Adrenal gland (tissue), 19 donors: ENCODE results near the gene SYT6. TPM values are rescaled to one million over a fixed set of nuclear protein-coding genes. Genes with fewer than 3 reads are reported as not detected.
A peak's percentile ranks its signal among the peaks of the same experiment; 100 is the strongest.

Experiments
- DNase-seq, 7 donors: peaks; one replicate each; pipeline ENCODE4 v3.0.0-alpha.2; 2019 to 2020
- H3K27ac ChIP-seq, 5 donors: fragments of 200-600 bp; sonication (generic) in 4 of 5; 1 replicate in 3 of 5; 2 replicates in 2 of 5; pipeline versions ENCODE4 v1.5.1 to v1.8.0; 2016 to 2020; ENCODE audit warnings: mild to moderate bottlenecking in 1 of 5
- H3K27me3 ChIP-seq: fragments of 200-600 bp; 2 replicates; pipeline ENCODE4 v1.8.0; 2021
- H3K36me3 ChIP-seq, 2 donors: fragments of 200-600 bp; replicated peaks in 1 of 2; 1 replicate in 1 of 2; 2 replicates in 1 of 2; pipeline versions ENCODE4 v1.5.1 to v1.8.0; 2018 to 2022
- H3K4me1 ChIP-seq, 2 donors: fragments of 200-600 bp; replicated peaks in 1 of 2; 1 replicate in 1 of 2; 2 replicates in 1 of 2; pipeline versions ENCODE4 v1.5.1 to v1.8.0; 2018 to 2021
- H3K4me3 ChIP-seq, 4 donors: fragments of 200-600 bp; sonication (generic) in 3 of 4; one replicate each; pipeline ENCODE4 v1.5.1; 2016 to 2018
- H3K9me3 ChIP-seq, 3 donors: fragments of 200-600 bp; sonication (generic) in 1 of 3; replicated peaks in 1 of 3; 1 replicate in 2 of 3; 2 replicates in 1 of 3; pipeline versions ENCODE4 v1.5.1 to v1.8.0; 2016 to 2021
- POLR2A ChIP-seq, 2 donors: fragments of 450-650 bp; IDR thresholded peaks; one replicate each; pipeline ENCODE4 v1.6.1; 2017; ENCODE audit warnings: antibody characterized with exemption in 2 of 2, mild to moderate bottlenecking in 2 of 2, moderate library complexity in 1 of 2
- WGBS, 4 donors: extraction: QIAGEN DNeasy Blood & Tissue Kit in 2 of 4; methylation state at CpG; one replicate each; pipeline versions ENCODE4 v1.1.5 to v1.1.7; 2013 to 2017; 5-methylcytosine and 5-hydroxymethylcytosine counted together
- intact Hi-C, 2 donors: fragments of 100-400 bp; cut with DNase I; formaldehyde crosslinking; loops; one replicate each; pipeline versions ENCODE4 v1.14.1 to v1.15.0; 2022 to 2023
- long read RNA-seq, 10 donors: library from polyadenylated mRNA in 3 of 10; unstranded in 2 of 10; stranded (forward) in 1 of 10; transcript quantifications; one replicate each; pipeline ENCODE4 v2.0.0 and lab custom pipeline, GENCODE V29; 2021 to 2026
- polyA plus RNA-seq, 3 donors: library from polyadenylated mRNA; stranded (reverse); fragments of 200-250 nt in 2 of 3; fragments of 350-450 nt in 1 of 3; fragmentation: Illumina TruSeq in 1 of 3; extraction: RNeasy Lipid Tissue Mini Kit (QIAGEN cat#74804) in 1 of 3; gene quantifications; one replicate each; pipeline ENCODE4 v1.2.3, GENCODE V29; 2013 to 2014
- total RNA-seq, 9 donors: library from RNA; depleted of rRNA in 4 of 9; stranded (reverse); fragments of >200 nt in 4 of 9; fragments of 120-200 nt in 1 of 9; fragmentation: NEBNext Ultra II Directional in 1 of 9; extraction: Animal tissue kit (Norgen Biotek cat#: 25700) in 1 of 9; gene quantifications; one replicate each; pipeline versions ENCODE4 v1.1.0 to v1.2.4, GENCODE V29; 2013 to 2023
- TF ChIP-seq, protein P1 (sequence below), 6 experiments: fragments of 450-650 bp in 4 of 6; fragments of 200-600 bp in 2 of 6; sonication (generic) in 1 of 6; IDR thresholded peaks; 1 replicate in 5 of 6; 2 replicates in 1 of 6; pipeline versions ENCODE4 v1.5.1 to v1.8.0; 2016 to 2021; ENCODE audit warnings: antibody characterized with exemption in 6 of 6, mild to moderate bottlenecking in 2 of 6, moderate library complexity in 1 of 6
- donor health status: healthy with polysubstance abuse.
- donor health status: Bipolar disorder and iron deficiency.
- donor health status: DM: yes; HTN: yes; CAD: no.
- donor health status: DM: no; HTN: no; CAD: no.
- donor health status: DM: no; HTN: no; CAD: no.
- donor health status: DM: yes; HTN: yes; CAD: no.

SYT6 gene, protein sequence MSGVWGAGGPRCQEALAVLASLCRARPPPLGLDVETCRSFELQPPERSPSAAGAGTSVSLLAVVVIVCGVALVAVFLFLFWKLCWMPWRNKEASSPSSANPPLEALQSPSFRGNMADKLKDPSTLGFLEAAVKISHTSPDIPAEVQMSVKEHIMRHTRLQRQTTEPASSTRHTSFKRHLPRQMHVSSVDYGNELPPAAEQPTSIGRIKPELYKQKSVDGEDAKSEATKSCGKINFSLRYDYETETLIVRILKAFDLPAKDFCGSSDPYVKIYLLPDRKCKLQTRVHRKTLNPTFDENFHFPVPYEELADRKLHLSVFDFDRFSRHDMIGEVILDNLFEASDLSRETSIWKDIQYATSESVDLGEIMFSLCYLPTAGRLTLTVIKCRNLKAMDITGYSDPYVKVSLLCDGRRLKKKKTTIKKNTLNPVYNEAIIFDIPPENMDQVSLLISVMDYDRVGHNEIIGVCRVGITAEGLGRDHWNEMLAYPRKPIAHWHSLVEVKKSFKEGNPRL
- under 1 TPM in 6 of 9 donors, not detected in 3; 0.06 to 0.98 (median 0.43) TPM for total RNA-seq
- polyA plus RNA-seq = 1 to 10 TPM in 1 of 3 donors, under 1 TPM in 2; 0.13 to 1.1 (median 0.33) TPM
- long read RNA-seq, donor 1 = 0 reads
- long read RNA-seq, donor 2 = 0 reads
- long read RNA-seq, donor 3 = 0 reads
- long read RNA-seq, donor 4 = 0 reads
- long read RNA-seq, donor 5 = 0 reads
- long read RNA-seq, donor 6, full-length matches to known transcripts = 1 of 2 reads
- long read RNA-seq, donor 6, partial matches to known transcripts = 0 of 2 reads
- long read RNA-seq, donor 6, other reads (novel, unspliced or antisense) = 1 of 2 reads
- long read RNA-seq, donor 7 = 0 reads
- long read RNA-seq, donor 8 = 0 reads
- long read RNA-seq, donor 9 = 0 reads
- long read RNA-seq, donor 10 = 0 reads

DNA sequence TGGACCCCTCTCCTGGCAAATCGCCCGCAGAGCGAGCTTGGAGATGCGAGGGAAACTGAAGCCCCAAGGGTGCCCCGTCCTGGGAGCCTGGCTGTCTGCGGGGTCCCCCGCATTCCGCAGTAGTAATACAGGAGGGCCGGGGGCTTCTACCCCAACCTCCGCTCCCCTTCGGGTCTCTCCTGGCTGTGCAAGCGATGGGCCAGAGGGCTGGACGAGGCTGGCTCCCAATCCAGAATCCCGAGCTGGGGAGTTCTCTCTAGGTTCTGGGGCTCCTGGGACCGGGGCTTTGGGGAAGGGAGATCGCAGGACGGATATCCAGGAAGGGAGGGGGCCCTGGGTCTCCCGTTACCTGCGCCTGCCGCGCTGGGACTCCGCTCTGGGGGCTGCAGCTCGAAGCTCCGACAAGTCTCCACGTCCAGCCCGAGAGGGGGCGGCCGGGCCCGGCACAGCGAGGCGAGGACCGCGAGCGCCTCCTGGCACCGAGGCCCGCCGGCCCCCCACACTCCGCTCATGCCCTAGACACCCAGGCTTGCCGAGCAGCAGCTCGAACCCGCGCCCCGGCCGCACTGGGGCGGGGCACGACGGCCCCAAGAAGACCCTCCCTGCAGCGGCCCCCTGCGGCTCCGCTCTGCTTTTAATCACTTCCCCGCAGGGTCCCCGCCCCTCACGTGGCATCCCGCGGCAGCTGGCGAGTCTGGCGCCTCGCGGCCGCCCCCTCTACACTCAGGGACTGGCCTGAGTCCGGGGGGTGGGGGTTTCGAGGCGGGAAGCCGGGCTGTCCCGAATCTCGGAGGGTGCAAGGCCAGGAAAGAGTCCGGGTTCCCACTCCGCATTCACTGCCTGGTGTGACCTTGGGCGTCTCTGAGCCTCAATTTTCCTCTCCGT is at the start of gene SYT6:
Gene SYT6, minus strand, starts transcription at position 609 of the 885 bp plus-strand sequence. Its CDS starts 97 bp downstream, at position 512.
- TF ChIP-seq POLR2A (IDR thresholded peaks at IDR 0.05) = no peak
- TF ChIP-seq, protein P1, sequence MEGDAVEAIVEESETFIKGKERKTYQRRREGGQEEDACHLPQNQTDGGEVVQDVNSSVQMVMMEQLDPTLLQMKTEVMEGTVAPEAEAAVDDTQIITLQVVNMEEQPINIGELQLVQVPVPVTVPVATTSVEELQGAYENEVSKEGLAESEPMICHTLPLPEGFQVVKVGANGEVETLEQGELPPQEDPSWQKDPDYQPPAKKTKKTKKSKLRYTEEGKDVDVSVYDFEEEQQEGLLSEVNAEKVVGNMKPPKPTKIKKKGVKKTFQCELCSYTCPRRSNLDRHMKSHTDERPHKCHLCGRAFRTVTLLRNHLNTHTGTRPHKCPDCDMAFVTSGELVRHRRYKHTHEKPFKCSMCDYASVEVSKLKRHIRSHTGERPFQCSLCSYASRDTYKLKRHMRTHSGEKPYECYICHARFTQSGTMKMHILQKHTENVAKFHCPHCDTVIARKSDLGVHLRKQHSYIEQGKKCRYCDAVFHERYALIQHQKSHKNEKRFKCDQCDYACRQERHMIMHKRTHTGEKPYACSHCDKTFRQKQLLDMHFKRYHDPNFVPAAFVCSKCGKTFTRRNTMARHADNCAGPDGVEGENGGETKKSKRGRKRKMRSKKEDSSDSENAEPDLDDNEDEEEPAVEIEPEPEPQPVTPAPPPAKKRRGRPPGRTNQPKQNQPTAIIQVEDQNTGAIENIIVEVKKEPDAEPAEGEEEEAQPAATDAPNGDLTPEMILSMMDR (IDR thresholded peaks at IDR 0.05) = no peak
- peaks cover 51% of the 10 kb centered on the region for H3K27me3 ChIP-seq

DNA sequence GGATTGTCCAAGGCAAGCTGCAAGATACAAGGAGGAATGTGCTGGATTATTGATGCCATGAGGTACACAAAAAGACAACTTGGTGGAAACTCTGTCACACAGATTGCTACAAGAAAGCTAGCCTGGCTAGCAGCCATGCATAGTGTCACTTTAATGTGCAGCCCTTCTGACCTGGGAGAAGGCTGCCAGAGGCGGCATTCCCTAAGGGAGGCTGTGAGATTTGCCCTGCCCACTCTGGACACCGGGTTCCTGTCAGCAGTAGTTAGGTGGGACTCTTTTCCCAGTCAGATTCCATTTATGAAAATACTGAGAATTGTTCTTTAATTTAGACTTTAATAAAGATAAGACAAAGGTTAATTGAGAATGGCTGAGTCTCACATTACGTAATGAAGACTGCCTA is 47.8 kb upstream of the SYT6 start:
- H3K9me3 ChIP-seq = no peaks in the 10 kb centered on the region
- no peak overlapping the region for H3K27ac ChIP-seq
- no peaks in the 10 kb centered on the region for H3K4me1 ChIP-seq
- H3K36me3 ChIP-seq = no peaks in the 10 kb centered on the region
- peaks cover 7% of the 10 kb centered on the region for H3K27me3 ChIP-seq
- DNase-seq = no peak
- 53 to 69% (median 61%) methylated on average over 2 to 3 of the region's 3 CpGs for WGBS, 4 donors
- intact Hi-C loops = no loop called here
- H3K4me3 ChIP-seq = no peak overlapping the region
- no peak for TF ChIP-seq POLR2A (IDR thresholded peaks at IDR 0.05)
- TF ChIP-seq, protein P1 (IDR thresholded peaks at IDR 0.05) = no peak

More for the DNA sequence above, at the start of gene SYT6:
- intact Hi-C loops = no loop called here
- Histone ChIP-seq H3K4me1 (peaks cover 16 to 32% of the 10 kb centered on the region in 2 donors), H3K36me3 (no peaks in the 10 kb centered on the region), H3K27ac (no peak within 1 kb of the TSS), H3K9me3 (no peaks in the 10 kb centered on the region), H3K4me3 (peak within 1 kb of the TSS in 2 of 4 donors; percentile 16 to 41)
- 1 to 3% (median 2%) methylated on average over 22 to 70 of the region's 70 CpGs for WGBS, 4 donors
- DNase-seq = peak in 1 of 7 donors; percentile 23

DNA sequence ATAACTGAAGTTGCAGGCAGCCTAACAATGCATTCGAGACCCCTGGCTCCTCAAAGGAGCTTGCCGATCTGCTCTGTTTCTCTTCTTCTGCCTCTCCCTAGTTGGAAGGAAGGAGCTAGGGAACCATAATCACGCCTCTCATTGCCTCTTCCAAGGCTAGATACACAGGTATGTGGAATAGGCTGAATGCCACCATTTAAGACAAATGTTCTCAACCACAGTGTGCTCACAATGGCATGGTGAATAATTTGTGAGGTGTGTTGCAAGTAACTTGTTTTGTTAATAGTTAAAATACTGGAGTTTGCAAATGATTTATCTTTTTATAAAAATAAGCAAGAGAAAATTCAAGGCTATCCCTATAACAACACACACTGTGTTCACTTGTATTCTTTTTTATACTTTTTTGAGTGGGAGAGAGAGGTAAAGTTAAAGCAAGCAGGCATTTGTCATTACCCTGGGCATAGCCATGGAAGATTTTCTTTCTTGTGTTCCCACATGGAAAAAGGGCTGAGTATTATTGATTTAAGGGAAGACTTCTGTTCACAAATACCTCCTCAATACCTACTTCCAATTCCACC is 45.4 kb upstream of the SYT6 start:
- no peak overlapping the region for H3K4me3 ChIP-seq
- H3K27ac ChIP-seq = no peak overlapping the region
- no peak for DNase-seq
- TF ChIP-seq, protein P1 (IDR thresholded peaks at IDR 0.05) = no peak
- no peak for TF ChIP-seq POLR2A (IDR thresholded peaks at IDR 0.05)
- no peaks in the 10 kb centered on the region for H3K4me1 ChIP-seq
- H3K27me3 ChIP-seq = peaks cover 5% of the 10 kb centered on the region
- intact Hi-C loops = no loop called here
- no peaks in the 10 kb centered on the region for H3K36me3 ChIP-seq
- H3K9me3 ChIP-seq = no peaks in the 10 kb centered on the region
- WGBS, 4 donors = 78 to 88% (median 82%) methylated on average over 3 of the region's 3 CpGs
